ENCODE data around the gene ZBTB20. TPM values are rescaled to one million over a fixed set of nuclear protein-coding genes. Genes with fewer than 3 reads are reported as not detected.
A peak's percentile ranks its signal among the peaks of the same experiment; 100 is the strongest.

The ZBTB20 gene
- total and polyA plus RNA-seq, 9 donors = 4.3 to 160 (median 107) TPM

- intact Hi-C loops (cut with DNase I) = no loop called here
- Histone ChIP-seq H3K9me3 (no peaks in the 10 kb centered on the region), H3K4me3 (no peak overlapping the region), H3K27ac (no peak overlapping the region), H3K4me1 (ENCODE audit: insufficient read depth) (no peaks in the 10 kb centered on the region), H3K27me3 (no peaks in the 10 kb centered on the region), H3K36me3 (no peaks in the 10 kb centered on the region)
- no peak for TF ChIP-seq CTCF (IDR thresholded peaks at IDR 0.05)
- no peak for TF ChIP-seq POLR2A (IDR thresholded peaks at IDR 0.05)
- TF ChIP-seq EP300 (IDR thresholded peaks at IDR 0.05) = no peak
- WGBS, 3 donors = 87 to 94% (median 92%) methylated on average over 4 of the region's 4 CpGs
- DNase-seq = no peak
Measured at GRCh38 chr3:114830652-114831051, 316.4 kb downstream of the ZBTB20 start.

GRCh38 chr3:114829783-114830182 is 317.3 kb downstream of the ZBTB20 start:
- intact Hi-C loops (cut with DNase I) = no loop called here
- WGBS, 3 donors = 87 to 96% (median 95%) methylated on average over 2 of the region's 2 CpGs
- Histone ChIP-seq H3K9me3 (no peaks in the 10 kb centered on the region), H3K36me3 (no peaks in the 10 kb centered on the region), H3K27me3 (no peaks in the 10 kb centered on the region), H3K27ac (no peak overlapping the region), H3K4me1 (ENCODE audit: insufficient read depth) (no peaks in the 10 kb centered on the region), H3K4me3 (no peak overlapping the region)
- DNase-seq = no peak
- no peak for TF ChIP-seq EP300 (IDR thresholded peaks at IDR 0.05)
- no peak for TF ChIP-seq POLR2A (IDR thresholded peaks at IDR 0.05)
- no peak for TF ChIP-seq CTCF (IDR thresholded peaks at IDR 0.05)

- TF ChIP-seq EP300 (IDR thresholded peaks at IDR 0.05) (no peak), CTCF (IDR thresholded peaks at IDR 0.05) (peak in 1 of 3 donors; percentile 27)
- Histone ChIP-seq H3K4me3 (no peak overlapping the region), H3K4me1 (ENCODE audit: insufficient read depth) (no peaks in the 10 kb centered on the region), H3K27ac (no peak overlapping the region), H3K9me3 (no peaks in the 10 kb centered on the region), H3K27me3 (no peaks in the 10 kb centered on the region), H3K36me3 (no peaks in the 10 kb centered on the region)
- intact Hi-C loops (cut with DNase I) = no loop called here
- no peak for DNase-seq
- WGBS, 3 donors = 94 to 100% (median 100%) methylated on average over 1 of the region's 1 CpG
Measured at GRCh38 chr3:114827495-114827894, 319.6 kb downstream of the ZBTB20 start.

- Histone ChIP-seq H3K9me3 (no peaks in the 10 kb centered on the region), H3K36me3 (no peaks in the 10 kb centered on the region), H3K4me1 (ENCODE audit: insufficient read depth) (no peaks in the 10 kb centered on the region), H3K4me3 (no peak overlapping the region), H3K27ac (no peak overlapping the region), H3K27me3 (no peaks in the 10 kb centered on the region)
- intact Hi-C loops (cut with DNase I) = no loop called here
- DNase-seq = no peak
- TF ChIP-seq EP300 (IDR thresholded peaks at IDR 0.05) = no peak
- no peak for TF ChIP-seq POLR2A (IDR thresholded peaks at IDR 0.05)
- no peak for TF ChIP-seq CTCF (IDR thresholded peaks at IDR 0.05)
- WGBS, 3 donors = 93 to 95% (median 93%) methylated on average over 1 of the region's 1 CpG
Measured at GRCh38 chr3:114824014-114824413, 323.1 kb downstream of the ZBTB20 start.

- no peak for TF ChIP-seq EP300 (IDR thresholded peaks at IDR 0.05)
- no peak for TF ChIP-seq POLR2A (IDR thresholded peaks at IDR 0.05)
- no peak for TF ChIP-seq CTCF (IDR thresholded peaks at IDR 0.05)
- no peaks in the 10 kb centered on the region for H3K27me3 ChIP-seq
- H3K4me3 ChIP-seq = no peak overlapping the region
- intact Hi-C loops (cut with DNase I) = no loop called here
- DNase-seq = no peak
- H3K4me1 ChIP-seq (ENCODE audit: insufficient read depth) = no peaks in the 10 kb centered on the region
- no peak overlapping the region for H3K27ac ChIP-seq
- H3K9me3 ChIP-seq = no peaks in the 10 kb centered on the region
- H3K36me3 ChIP-seq = no peaks in the 10 kb centered on the region
Measured at GRCh38 chr3:114823061-114823460, 324.0 kb downstream of the ZBTB20 start.
